ENCODE measurements around the gene FRMD4A.

DNA sequence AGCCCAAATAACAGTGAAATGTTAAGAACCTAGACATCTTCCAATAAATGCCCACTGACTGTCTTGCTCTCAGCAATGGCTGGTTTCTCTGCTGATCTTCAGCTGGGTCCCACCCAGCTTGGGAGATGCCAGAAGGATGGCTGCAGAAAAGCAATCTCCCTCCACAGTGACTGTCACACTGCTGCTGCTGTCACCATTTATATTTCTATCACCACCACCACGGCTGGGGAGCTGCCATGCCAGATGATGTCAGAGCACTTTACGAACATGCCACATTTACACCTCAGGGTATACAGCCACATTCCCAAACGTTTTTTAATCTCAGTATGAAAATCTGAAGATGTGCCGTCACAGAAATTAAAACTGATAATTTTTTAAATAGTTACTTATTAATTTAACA is 29.8 kb upstream of the FRMD4A start:
- TF ChIP-seq EZH2 (IDR thresholded peaks at IDR 0.05; ENCODE audit: low read length) (no peak), CTCF (optimal IDR thresholded peaks at IDR 0.05 in 1 of 3, IDR thresholded peaks at IDR 0.05 in 1 of 3, conservative IDR thresholded peaks at IDR 0.05 in 1 of 3; ENCODE audit: extremely low read depth in 1 of 3, insufficient read depth in 2 of 3, low read length in 3 of 3) (no peak)
